Activated gamma-delta T cell treated with anti-CD3 and anti-CD28 coated beads, Interleukin-2, amount 50 U/mL, for 16 hours (primary cell): ENCODE measurements around the gene SRBD1.

ENCODE experiments used
- DNase-seq: peaks from one replicate; pipeline ENCODE4 v3.0.0-alpha.2; 2020; ENCODE audit warnings: low read depth

SRBD1 gene

DNA sequence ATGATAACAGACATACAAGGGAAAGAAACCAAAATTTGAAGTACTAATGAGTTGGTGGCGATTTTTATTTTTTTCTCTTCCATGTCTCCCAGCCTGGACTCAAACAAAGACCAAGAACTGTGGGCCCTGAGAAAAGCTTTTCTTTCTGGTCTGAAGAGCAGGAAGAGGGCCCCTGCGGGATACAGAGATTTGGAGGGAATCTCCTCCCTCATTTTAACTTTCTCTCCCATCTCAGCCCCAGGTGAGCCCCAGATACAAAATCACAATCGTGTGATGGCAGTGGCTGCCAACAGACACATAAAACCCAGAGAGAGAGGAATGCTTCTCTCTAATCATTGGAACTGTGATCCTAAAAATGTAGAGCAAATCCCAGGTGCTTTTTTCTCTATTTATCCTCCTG is 20.9 kb upstream of the SRBD1 start:
- no peak for DNase-seq

- DNase-seq, result no peak
These were observed 20.3 kb upstream of the SRBD1 start for GRCh38 chr2:45631319-45631718.

DNA sequence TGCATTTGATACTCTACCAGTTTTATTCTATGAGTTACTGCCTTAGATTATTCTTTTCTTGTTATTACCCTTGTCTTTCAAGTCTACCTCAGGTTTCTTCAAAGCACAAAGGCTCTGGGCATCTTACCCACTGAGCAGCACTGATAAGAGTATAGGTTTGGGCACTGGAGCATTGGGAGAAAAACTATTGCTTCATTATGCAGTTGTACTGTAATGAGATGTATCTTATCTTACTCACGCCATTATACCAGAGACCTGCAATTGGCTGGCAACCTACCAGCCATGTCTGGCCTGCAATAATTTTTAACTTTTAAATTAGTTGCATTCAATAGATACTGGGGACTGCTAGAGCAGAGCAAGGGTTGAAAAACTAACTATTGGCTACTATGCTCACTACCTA is 18.9 kb upstream of the SRBD1 start:
- no peak for DNase-seq

- no peak for DNase-seq
These were observed 16.8 kb upstream of the SRBD1 start for GRCh38 chr2:45627911-45628310.

DNA sequence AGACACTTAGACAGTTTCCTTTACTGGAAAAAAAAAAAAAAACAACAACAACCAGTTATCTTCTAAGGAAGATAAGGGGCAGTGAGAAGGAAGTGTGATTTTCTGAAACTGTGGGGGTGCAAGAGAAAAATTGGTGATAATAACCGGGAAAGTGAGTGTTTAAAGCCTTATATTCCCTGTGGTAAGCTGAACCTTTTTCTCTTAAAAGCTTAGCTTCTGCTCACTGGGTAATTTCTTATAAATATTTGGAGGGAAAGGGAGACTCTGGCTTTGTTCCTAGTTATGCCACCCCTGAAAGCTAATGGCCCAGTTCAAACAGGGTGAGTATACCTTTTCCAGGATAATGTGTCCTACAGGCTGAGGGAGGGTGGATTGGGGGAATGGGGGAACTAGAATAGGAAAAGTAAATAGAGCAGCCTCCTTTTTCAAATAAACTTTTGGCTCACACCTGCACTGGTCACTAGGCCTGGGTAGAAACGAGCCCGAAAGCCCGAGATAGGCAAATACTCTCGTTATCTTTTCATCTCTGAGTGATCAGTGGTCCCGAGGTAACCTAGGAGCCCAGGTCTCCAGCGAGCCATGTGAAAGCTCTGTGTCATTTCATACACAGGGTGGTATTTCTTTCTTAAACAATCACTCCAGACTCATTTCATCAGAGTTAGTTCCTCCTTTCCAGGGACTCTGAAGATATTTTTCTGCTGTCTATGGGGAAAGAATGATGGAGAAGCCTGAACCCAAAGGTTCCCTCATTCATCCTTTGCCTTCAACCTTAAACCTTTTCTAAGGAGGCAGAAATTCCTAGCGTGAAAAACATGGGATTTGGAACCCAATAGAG is 15.5 kb upstream of the SRBD1 start:
- DNase-seq, result no peak

GRCh38 chr2:45625824-45626223 is 14.8 kb upstream of the SRBD1 start:
- DNase-seq, result no peak

GRCh38 chr2:45623098-45623497 is 12.0 kb upstream of the SRBD1 start:
- DNase-seq, result no peak

- no peak for DNase-seq
These were observed 11.4 kb upstream of the SRBD1 start for GRCh38 chr2:45622336-45623075.

DNA sequence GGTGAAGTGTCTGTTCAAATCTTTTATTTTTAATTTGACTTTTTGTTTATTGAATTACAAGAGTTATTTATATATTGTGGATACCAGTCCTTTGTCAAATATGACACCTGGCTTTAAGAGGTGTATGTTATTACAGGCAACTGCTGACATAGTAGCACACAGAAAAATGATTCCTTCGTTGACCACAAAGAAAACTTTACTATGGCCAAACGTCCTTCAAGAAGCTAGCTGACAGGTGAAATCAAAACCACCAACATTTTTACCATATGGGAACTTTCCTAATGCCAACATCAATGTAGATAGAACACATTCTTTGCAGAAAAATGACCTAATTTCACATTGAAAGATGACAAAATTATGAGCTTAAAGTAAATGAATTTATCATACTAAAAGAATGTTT is 6.4 kb upstream of the SRBD1 start:
- DNase-seq, result no peak

DNA sequence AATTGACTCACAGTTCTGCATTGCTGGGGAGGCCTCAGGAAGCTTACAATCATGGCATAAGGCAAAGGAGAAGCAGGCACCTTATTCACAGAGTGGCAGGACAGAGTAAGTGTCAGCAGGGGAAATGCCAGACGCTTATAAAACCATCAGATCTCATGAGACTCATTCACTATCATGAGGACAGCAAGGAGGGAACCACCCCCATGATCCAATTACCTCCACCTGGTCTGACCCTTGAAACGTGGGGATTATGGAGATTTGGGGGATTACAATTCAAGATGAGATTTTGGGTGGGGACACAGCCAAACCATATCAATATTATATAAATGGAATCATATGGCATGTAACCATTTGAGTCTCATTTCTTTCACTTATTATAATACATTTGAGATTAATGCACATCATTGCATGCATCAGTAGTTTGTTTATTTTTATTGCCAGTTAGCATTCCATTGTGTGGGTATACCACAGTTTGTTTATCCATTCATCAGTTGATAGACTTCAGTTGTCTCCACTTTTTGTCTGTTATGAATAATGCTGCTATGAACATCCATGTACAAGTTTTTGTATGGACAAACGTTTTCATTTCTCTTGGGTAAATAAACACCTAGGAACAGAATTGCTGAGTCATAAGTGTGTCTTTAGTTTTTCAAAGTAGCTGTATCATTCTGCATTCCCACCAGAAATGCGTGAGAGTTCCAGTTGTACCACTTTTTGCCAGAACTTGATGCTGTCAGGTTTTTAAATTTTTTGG is 5.8 kb upstream of the SRBD1 start:
- DNase-seq, result no peak

DNA sequence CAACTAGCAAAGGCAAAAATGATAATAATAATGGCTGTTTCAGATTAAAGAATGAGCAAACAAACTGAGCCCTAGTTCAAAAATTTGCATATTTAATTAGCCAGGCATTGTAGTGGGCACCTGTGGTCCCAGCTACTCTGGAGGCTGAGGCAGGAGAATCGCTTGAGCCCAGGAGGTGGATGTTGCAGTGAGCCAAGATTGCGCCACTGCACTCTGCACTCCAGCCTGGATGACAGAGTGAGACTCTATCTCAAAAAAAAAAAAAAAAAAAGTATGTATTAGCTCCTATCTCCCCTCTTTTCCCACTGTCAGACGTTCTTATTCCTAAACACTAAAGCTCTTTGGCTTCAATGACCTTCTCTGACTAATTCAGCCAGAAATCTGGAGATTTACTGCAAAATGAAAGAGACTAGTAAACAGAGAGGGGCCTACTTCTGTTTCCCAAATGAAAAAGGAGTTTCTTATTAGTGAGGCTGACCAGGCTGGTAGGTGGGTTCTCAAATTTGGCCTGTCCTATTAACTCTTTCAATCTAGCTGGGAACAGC is 3.9 kb upstream of the SRBD1 start:
- DNase-seq, result no peak

GRCh38 chr2:45614330-45614729 is 3.3 kb upstream of the SRBD1 start:
- no peak for DNase-seq

- no peak for DNase-seq
These were observed 1.7 kb upstream of the SRBD1 start for GRCh38 chr2:45612731-45613130.

DNA sequence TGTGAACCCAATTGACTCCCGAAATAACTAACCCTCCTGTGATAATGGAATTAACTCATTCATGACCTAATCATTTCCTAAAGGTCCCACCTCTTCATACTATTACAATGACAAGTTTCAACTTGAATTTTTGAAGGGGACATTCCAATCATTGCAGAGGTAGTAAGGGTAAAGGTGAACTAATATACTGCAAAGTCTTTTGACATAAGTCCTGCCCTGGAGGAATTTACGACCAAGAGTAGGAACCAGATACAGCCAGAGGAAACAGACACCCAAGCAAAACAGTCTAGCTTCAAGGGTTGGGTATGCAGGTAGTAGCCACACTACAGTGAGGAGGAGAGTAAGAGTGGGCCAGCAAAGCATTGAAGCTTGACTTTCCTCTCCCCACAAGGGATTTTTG is 1.2 kb upstream of the SRBD1 start:
- DNase-seq, result no peak

DNA sequence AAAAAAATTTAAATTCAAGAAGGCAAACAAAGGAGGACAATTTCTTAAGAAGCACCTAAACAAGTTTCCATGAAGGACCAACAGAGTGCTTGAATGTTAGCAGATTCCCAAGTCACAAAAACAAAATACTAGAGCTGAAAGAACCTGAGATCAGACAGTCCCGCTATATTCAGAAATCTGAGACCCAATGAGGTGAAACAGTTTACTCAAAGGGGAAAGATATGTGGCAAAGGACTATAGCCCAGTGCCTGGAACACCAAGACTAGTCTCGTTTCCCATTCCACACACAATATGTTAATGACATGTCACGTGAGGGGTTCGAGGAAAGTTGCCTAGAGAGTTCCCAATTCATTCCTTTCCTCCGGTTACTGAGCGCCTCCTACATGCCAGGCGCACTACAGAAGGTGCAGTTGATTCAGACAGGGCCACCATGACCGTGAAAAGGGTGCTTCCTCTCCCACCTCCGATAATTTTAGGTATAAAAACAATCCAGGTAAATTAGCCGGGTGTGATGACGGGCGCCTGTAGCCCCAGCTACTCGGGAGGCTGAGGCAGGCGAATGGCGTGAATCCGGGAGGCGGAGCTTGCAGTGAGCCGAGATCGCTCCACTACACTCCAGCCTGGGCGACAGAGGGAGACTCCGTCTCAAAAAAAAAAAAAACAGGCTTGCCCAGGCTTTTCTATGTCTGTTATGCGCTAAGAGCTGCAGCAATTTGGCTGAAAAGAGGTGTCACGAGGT is 617 bp downstream of the SRBD1 start:
- peak; percentile 4 for DNase-seq

- no peak for DNase-seq
These were observed 3.4 kb downstream of the SRBD1 start for GRCh38 chr2:45607701-45608100.

DNA sequence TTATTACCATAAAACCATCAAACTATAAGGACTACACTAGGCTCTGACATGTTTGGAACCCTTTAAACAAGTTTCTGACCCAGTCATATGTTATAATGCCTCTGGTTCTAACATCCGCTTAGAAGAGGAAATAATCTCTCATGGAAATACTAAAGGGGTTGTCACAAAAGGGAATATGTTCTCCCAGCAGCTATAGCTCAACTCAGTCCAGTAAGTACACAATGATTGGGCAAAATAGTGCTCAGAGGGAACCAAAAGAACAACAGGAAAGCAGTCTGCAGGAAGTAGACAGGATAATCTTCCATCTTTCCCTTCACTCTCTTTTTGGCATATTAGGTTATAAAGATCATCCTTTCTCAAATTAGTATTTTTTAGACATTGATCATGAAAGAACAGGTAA is 4.3 kb downstream of the SRBD1 start:
- DNase-seq, result no peak

DNA sequence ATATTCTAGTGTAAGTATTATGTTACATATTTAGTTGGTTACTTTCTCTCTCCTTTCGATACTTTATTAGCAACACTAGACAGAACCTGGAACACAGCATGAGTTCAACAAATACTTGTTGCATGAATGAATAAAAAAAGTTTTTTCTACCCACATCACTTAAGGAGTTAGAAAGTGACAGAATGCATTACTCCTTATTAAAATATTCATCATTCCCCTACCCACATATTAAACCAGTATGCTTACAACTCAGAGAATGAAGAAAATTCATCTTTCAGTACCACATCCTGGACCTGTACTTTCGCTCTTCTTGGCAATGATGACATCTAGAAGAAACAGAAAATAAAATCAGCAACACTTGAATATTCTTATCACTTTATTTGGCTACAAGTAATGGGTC is 6.0 kb downstream of the SRBD1 start:
- DNase-seq, result no peak

DNA sequence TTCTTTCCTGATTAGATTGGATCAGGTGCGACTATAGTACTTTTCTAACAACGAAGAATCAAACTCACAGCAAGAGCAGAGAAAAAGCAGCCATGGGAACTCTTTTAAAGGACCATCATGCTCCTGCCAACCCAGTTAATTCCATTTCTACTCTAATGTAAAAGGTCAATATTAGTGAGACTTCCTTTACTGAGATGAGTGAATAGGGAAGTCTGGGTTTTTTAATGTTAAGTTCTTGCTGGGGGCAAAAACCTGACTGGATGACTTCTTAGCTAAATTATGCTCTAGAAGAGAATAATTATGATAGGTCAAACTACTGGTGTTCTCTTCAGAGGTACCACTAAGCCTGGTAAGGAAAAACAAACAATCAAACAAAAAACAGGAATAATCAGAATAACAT is 8.4 kb downstream of the SRBD1 start:
- no peak for DNase-seq

GRCh38 chr2:45598545-45598944 is 12.5 kb downstream of the SRBD1 start:
- DNase-seq, result no peak

- DNase-seq, result no peak
These were observed 14.3 kb downstream of the SRBD1 start for GRCh38 chr2:45596761-45597160.
